ENCODE data around the gene PI4KA. TPM values are rescaled to one million over a fixed set of nuclear protein-coding genes. Genes with fewer than 3 reads are reported as not detected.
"Not testable (repeated sequence)": the region's sequence is repeated elsewhere in the genome, so short reads cannot be mapped to it uniquely, and the experiment has no call there.

PI4KA gene
- total RNA-seq, 4 donors from 2014 or later, result 42.5 to 81.3 (median 66.1) TPM

GRCh38 chr22:20741008-20741633, 117.5 kb downstream of the PI4KA start:
- no peak overlapping the region for H3K4me3 ChIP-seq (ENCODE audit: low read depth, poor library complexity, severe bottlenecking)
- intact Hi-C loops (cut with DNase I; ENCODE audit: low total_unique reads), result no loop called here
- WGBS, 2 donors, result 75 to 78% methylated on average over 6 of the region's 6 CpGs
- DNase-seq (ENCODE audit: low spot score in 2 of 2), result no peak
- TF ChIP-seq CTCF (IDR thresholded peaks at IDR 0.05) (no peak), POLR2A (IDR thresholded peaks at IDR 0.05) (no peak)

- no peak for DNase-seq (ENCODE audit: low spot score in 2 of 2)
- H3K4me3 ChIP-seq (ENCODE audit: low read depth, poor library complexity, severe bottlenecking), result no peak overlapping the region
- TF ChIP-seq POLR2A (IDR thresholded peaks at IDR 0.05), result no peak
- no peak for TF ChIP-seq CTCF (IDR thresholded peaks at IDR 0.05)
- intact Hi-C loops (cut with DNase I; ENCODE audit: low total_unique reads), result no loop called here
- 89 to 92% methylated on average over 2 of the region's 2 CpGs for WGBS, 2 donors
These were observed 118.2 kb downstream of the PI4KA start for GRCh38 chr22:20740222-20740951.

GRCh38 chr22:20738394-20739089, 120.1 kb downstream of the PI4KA start:
- intact Hi-C loops (cut with DNase I; ENCODE audit: low total_unique reads), result no loop called here
- 75 to 84% methylated on average over 12 of the region's 12 CpGs for WGBS, 2 donors
- DNase-seq (ENCODE audit: low spot score in 2 of 2), result no peak
- TF ChIP-seq POLR2A (IDR thresholded peaks at IDR 0.05) (no peak), CTCF (IDR thresholded peaks at IDR 0.05) (no peak)
- no peak overlapping the region for H3K4me3 ChIP-seq (ENCODE audit: low read depth, poor library complexity, severe bottlenecking)

GRCh38 chr22:20736891-20737290, 121.7 kb downstream of the PI4KA start:
- 91% methylated on average over 3 of the region's 3 CpGs for WGBS, 2 donors
- DNase-seq (ENCODE audit: low spot score in 2 of 2); intact Hi-C loops (cut with DNase I; ENCODE audit: low total_unique reads); H3K4me3 ChIP-seq (ENCODE audit: low read depth, poor library complexity, severe bottlenecking): not testable (repeated sequence)

- intact Hi-C loops (cut with DNase I; ENCODE audit: low total_unique reads); DNase-seq (ENCODE audit: low spot score in 2 of 2); H3K4me3 ChIP-seq (ENCODE audit: low read depth, poor library complexity, severe bottlenecking): not testable (repeated sequence)
- WGBS, 2 donors, result 71 to 75% methylated on average over 9 of the region's 15 CpGs
These were observed 123.1 kb downstream of the PI4KA start for GRCh38 chr22:20735356-20736162.

GRCh38 chr22:20732431-20732830, 126.2 kb downstream of the PI4KA start:
- DNase-seq (ENCODE audit: low spot score in 2 of 2); H3K4me3 ChIP-seq (ENCODE audit: low read depth, poor library complexity, severe bottlenecking); intact Hi-C loops (cut with DNase I; ENCODE audit: low total_unique reads): not testable (repeated sequence)
- 84 to 95% methylated on average over 2 to 4 of the region's 8 CpGs for WGBS, 2 donors

GRCh38 chr22:20729194-20729593, 129.4 kb downstream of the PI4KA start:
- no peak for DNase-seq (ENCODE audit: low spot score in 2 of 2)
- no peak for TF ChIP-seq CTCF (IDR thresholded peaks at IDR 0.05)
- TF ChIP-seq POLR2A (IDR thresholded peaks at IDR 0.05), result no peak
- WGBS, 2 donors, result 80 to 91% methylated on average over 11 of the region's 13 CpGs
- no peak overlapping the region for H3K4me3 ChIP-seq (ENCODE audit: low read depth, poor library complexity, severe bottlenecking)
- intact Hi-C loops (cut with DNase I; ENCODE audit: low total_unique reads), result no loop called here
